ENCODE measurements around the gene PRKACB. TPM values are rescaled to one million over a fixed set of nuclear protein-coding genes. Genes with fewer than 3 reads are reported as not detected.

PRKACB gene
- total RNA-seq, 1 experiment from 2014 or later, result 16.6 TPM

- no peaks in the 10 kb centered on the region for H3K27me3 ChIP-seq (ENCODE audit: control insufficient read depth, insufficient read depth, low read length)
- no peak for DNase-seq
- no peaks in the 10 kb centered on the region for H3K36me3 ChIP-seq (replicated peaks; ENCODE audit: control insufficient read depth, insufficient read depth, low read length)
- H3K4me3 ChIP-seq (ENCODE audit: insufficient read depth, low read depth, low read length), result no peak overlapping the region
Measured at GRCh38 chr1:84166797-84167196, 22.7 kb downstream of the PRKACB start.

- no peak overlapping the region for H3K4me3 ChIP-seq (ENCODE audit: insufficient read depth, low read depth, low read length)
- no peaks in the 10 kb centered on the region for H3K27me3 ChIP-seq (ENCODE audit: control insufficient read depth, insufficient read depth, low read length)
- no peaks in the 10 kb centered on the region for H3K36me3 ChIP-seq (replicated peaks; ENCODE audit: control insufficient read depth, insufficient read depth, low read length)
- no peak for DNase-seq
Measured at GRCh38 chr1:84168783-84169182, 24.7 kb downstream of the PRKACB start.

- Histone ChIP-seq H3K36me3 (replicated peaks; ENCODE audit: control insufficient read depth, insufficient read depth, low read length) (no peaks in the 10 kb centered on the region), H3K4me3 (ENCODE audit: insufficient read depth, low read depth, low read length) (no peak overlapping the region), H3K27me3 (ENCODE audit: control insufficient read depth, insufficient read depth, low read length) (no peaks in the 10 kb centered on the region)
- DNase-seq, result no peak
Measured at GRCh38 chr1:84170171-84170570, 26.1 kb downstream of the PRKACB start.

DNA sequence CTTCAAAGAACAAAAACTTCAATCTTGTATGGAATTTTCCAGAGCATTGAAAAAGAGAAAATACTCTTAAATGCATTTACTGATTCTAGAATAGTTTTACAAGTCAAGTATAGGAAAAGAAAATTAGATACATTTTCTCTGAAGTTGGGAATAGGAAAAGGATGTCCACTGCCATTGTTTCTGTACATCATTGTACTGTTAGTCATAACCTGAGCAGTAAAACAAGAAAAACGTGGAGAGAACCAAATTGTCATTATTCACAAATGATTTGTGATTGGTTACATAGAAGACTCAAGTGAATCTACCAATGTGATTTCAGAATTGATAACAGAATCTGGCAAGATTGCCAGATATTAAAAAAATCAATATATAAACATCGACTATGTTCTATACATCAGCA is 27.4 kb downstream of the PRKACB start:
- H3K36me3 ChIP-seq (replicated peaks; ENCODE audit: control insufficient read depth, insufficient read depth, low read length), result no peaks in the 10 kb centered on the region
- H3K27me3 ChIP-seq (ENCODE audit: control insufficient read depth, insufficient read depth, low read length), result no peaks in the 10 kb centered on the region
- DNase-seq, result no peak
- H3K4me3 ChIP-seq (ENCODE audit: insufficient read depth, low read depth, low read length), result no peak overlapping the region

- Histone ChIP-seq H3K27me3 (ENCODE audit: control insufficient read depth, insufficient read depth, low read length) (no peaks in the 10 kb centered on the region), H3K36me3 (replicated peaks; ENCODE audit: control insufficient read depth, insufficient read depth, low read length) (no peaks in the 10 kb centered on the region), H3K4me3 (ENCODE audit: insufficient read depth, low read depth, low read length) (no peak overlapping the region)
- DNase-seq, result no peak
Measured at GRCh38 chr1:84174051-84174556, 30.0 kb downstream of the PRKACB start.

- H3K4me3 ChIP-seq (ENCODE audit: insufficient read depth, low read depth, low read length), result no peak overlapping the region
- no peak for DNase-seq
- no peaks in the 10 kb centered on the region for H3K27me3 ChIP-seq (ENCODE audit: control insufficient read depth, insufficient read depth, low read length)
- H3K36me3 ChIP-seq (replicated peaks; ENCODE audit: control insufficient read depth, insufficient read depth, low read length), result no peaks in the 10 kb centered on the region
Measured at GRCh38 chr1:84181350-84182005, 37.4 kb downstream of the PRKACB start.

DNA sequence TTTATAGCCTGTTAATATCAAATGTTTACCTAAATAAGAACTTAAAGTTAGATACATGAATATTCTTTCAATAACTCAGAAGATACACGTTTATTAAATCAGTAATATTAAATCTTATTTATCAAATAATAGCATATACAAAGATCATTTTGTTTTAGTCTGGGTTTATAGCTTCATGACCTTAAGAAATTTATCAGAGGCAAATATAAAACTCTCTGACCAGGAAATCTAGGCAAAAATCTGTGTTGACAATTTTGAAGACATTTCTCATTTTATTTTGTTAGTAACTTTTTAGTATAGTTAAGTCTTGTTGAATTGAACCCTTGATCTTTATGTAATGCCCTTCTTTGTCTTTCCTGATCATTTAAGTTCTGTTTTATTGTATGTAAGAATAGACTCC is 46.4 kb downstream of the PRKACB start:
- Histone ChIP-seq H3K4me3 (ENCODE audit: insufficient read depth, low read depth, low read length) (no peak overlapping the region), H3K36me3 (replicated peaks; ENCODE audit: control insufficient read depth, insufficient read depth, low read length) (no peaks in the 10 kb centered on the region; the same call in 1 of the 2 replicates), H3K27me3 (ENCODE audit: control insufficient read depth, insufficient read depth, low read length) (no peaks in the 10 kb centered on the region)
- DNase-seq, result no peak

DNA sequence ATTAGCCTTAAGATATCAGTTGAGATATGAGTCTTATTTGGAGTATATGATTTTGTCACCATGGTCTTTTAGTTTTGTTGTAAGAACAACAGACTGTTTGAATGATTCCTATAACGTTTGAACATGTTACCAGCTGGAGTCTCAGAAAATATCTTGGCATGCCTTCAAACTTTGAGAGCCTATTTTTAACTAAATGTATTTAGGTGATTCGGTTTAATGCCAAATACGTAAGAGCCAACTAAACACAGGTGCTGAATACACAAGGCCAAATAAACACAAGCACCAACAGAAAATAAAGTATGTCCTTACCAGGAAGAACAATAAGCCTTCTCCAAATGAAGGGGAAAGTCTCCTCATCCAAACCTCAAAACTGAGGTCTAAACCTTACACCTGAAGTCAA is 48.6 kb downstream of the PRKACB start:
- H3K27me3 ChIP-seq (ENCODE audit: control insufficient read depth, insufficient read depth, low read length), result no peaks in the 10 kb centered on the region
- no peak for DNase-seq
- no peak overlapping the region for H3K4me3 ChIP-seq (ENCODE audit: insufficient read depth, low read depth, low read length)
- H3K36me3 ChIP-seq (replicated peaks; ENCODE audit: control insufficient read depth, insufficient read depth, low read length), result no peaks in the 10 kb centered on the region; the same call in 1 of the 2 replicates

GRCh38 chr1:84198832-84199231 is 54.8 kb downstream of the PRKACB start:
- DNase-seq, result no peak

GRCh38 chr1:84199257-84199656 is 55.2 kb downstream of the PRKACB start:
- Histone ChIP-seq H3K36me3 (replicated peaks; ENCODE audit: control insufficient read depth, insufficient read depth, low read length) (no peaks in the 10 kb centered on the region), H3K4me3 (ENCODE audit: insufficient read depth, low read depth, low read length) (no peak overlapping the region), H3K27me3 (ENCODE audit: control insufficient read depth, insufficient read depth, low read length) (no peaks in the 10 kb centered on the region)
- DNase-seq, result no peak

More at GRCh38 chr1:84198832-84199231, 54.8 kb downstream of the PRKACB start:
- Histone ChIP-seq H3K36me3 (replicated peaks; ENCODE audit: control insufficient read depth, insufficient read depth, low read length) (no peaks in the 10 kb centered on the region), H3K27me3 (ENCODE audit: control insufficient read depth, insufficient read depth, low read length) (no peaks in the 10 kb centered on the region), H3K4me3 (ENCODE audit: insufficient read depth, low read depth, low read length) (no peak overlapping the region)

DNA sequence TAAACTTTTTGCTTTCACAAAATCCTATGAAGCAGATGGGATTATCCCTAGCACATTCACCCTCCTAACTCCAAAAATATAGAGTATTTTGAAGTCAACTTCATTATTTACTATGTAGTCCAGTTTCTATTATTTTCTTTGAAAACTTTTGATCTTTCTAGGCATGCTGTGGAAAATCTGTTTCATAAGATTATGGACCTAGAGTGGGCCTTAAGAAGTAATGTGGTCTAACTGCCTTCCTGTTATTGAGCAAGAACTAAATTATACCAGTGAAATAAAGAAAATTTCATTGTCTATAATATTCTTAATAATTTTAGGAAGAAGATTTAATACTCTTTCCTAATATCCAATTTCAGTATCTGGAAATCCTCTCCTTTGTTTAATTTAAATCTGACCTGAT is 58.1 kb downstream of the PRKACB start:
- H3K4me3 ChIP-seq (ENCODE audit: insufficient read depth, low read depth, low read length), result no peak overlapping the region
- H3K36me3 ChIP-seq (replicated peaks; ENCODE audit: control insufficient read depth, insufficient read depth, low read length), result no peaks in the 10 kb centered on the region
- DNase-seq, result no peak
- no peaks in the 10 kb centered on the region for H3K27me3 ChIP-seq (ENCODE audit: control insufficient read depth, insufficient read depth, low read length)

DNA sequence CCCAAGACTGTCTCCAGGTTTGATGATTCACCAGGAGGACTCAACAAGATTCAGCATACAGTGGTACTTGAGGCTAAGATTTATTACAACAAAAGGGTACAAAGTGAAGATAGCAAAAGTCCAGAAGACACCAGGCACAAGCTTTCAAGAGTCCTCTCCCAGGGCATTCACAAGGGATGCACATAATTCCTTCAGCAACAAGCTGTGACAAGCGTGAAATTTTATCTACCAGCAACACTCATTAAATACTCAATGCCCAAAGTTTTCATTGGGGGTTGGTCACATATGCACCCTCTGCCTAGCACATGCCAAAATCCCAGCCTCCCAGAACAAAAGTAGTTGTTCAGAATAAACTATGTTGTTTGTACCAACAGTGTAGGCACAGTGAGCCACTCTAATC is 62.3 kb downstream of the PRKACB start:
- DNase-seq, result no peak
- Histone ChIP-seq H3K27me3 (ENCODE audit: control insufficient read depth, insufficient read depth, low read length) (no peaks in the 10 kb centered on the region), H3K36me3 (replicated peaks; ENCODE audit: control insufficient read depth, insufficient read depth, low read length) (no peaks in the 10 kb centered on the region), H3K4me3 (ENCODE audit: insufficient read depth, low read depth, low read length) (no peak overlapping the region)

- Histone ChIP-seq H3K27me3 (ENCODE audit: control insufficient read depth, insufficient read depth, low read length) (no peaks in the 10 kb centered on the region), H3K36me3 (replicated peaks; ENCODE audit: control insufficient read depth, insufficient read depth, low read length) (no peaks in the 10 kb centered on the region), H3K4me3 (ENCODE audit: insufficient read depth, low read depth, low read length) (no peak overlapping the region)
- DNase-seq, result no peak
Measured at GRCh38 chr1:84208935-84209334, 64.9 kb downstream of the PRKACB start.

GRCh38 chr1:84214115-84214956 is 70.3 kb downstream of the PRKACB start:
- Histone ChIP-seq H3K4me3 (ENCODE audit: insufficient read depth, low read depth, low read length) (no peak overlapping the region), H3K27me3 (ENCODE audit: control insufficient read depth, insufficient read depth, low read length) (no peaks in the 10 kb centered on the region), H3K36me3 (replicated peaks; ENCODE audit: control insufficient read depth, insufficient read depth, low read length) (no peaks in the 10 kb centered on the region)
- DNase-seq, result no peak

DNA sequence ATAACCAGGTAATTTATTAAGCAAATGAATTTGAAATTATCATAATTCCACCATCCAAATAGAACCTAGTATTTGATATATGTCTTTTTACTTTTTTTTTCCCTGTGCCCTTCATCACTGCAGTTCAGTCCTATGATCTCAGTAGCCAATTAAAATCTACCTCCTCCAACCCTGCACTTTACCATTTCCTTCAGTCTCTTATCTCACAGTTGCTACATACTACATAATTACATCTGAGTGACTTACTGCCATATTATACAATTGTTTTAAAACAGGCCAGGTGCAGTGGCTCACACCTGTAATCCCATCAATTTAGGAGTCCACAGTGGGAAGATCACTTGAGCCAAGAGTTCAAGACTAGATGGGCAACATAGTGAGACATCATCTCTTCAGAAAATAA is 73.2 kb downstream of the PRKACB start:
- Histone ChIP-seq H3K27me3 (ENCODE audit: control insufficient read depth, insufficient read depth, low read length) (no peaks in the 10 kb centered on the region), H3K4me3 (ENCODE audit: insufficient read depth, low read depth, low read length) (no peak overlapping the region), H3K36me3 (replicated peaks; ENCODE audit: control insufficient read depth, insufficient read depth, low read length) (no peaks in the 10 kb centered on the region)
- DNase-seq, result no peak

Data from H7 (cell line).